Measurements from ENCODE around the gene KCNC1.

Gene KCNC1

DNA sequence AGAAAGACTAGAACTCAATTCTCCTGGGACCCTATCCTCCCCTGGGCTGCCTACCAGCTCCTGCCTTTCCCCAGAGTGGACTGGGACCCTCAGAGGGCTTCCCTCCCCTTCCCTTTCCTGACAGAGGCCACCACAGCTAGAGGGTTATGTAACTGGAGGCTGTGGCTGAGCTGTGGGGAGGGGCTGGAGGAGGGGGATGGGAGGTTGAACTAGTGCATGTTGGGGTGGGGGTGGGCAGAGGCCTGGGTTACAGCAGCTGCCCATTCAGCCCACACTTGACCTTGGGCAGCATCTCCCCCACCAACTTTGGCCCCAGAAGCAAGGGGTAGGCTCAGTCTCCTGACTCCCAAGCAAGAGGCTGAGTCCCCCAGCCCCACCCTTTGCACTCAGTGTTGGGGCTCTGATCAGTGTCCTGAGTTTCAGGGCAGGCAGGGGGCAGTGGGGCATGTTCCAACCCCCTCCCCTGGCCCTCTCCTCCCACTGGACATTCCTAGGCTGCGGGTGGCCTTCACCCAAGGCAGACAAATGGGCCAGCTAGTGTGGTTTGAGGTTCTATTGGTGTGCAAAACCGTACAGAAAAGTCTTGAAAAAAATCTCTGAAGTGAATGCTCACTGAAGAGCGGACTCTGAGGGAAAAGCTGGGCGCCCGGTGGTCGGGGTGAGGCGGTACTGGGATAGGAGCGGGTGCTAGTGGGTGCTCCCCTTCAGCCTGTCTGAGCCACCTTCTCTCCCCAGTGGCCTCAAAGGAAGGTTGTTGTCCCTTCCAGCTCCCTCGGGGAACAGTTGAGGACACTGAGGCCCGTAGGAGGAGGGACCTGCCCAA is 3.8 kb downstream of the KCNC1 start:
- DNase-seq = no peak

DNA sequence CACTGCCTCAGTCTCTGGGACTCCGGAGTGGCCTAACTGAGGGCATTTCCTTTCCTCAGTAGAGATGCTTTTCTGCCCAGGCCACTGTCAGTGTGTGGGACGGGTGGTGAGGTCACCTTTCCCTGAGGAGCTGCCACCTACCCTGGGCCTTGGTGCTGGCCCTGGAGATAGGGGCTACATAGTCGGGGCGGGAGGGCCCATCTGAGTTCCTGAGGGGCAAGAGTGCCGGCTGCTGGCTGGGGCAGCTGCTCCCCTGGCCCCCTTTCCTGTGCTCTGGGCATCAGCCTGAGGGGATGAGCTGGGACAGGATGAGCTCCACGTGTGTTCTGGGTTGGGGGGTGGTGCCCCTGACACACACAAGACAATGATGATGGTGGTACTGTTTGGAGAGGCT is 5.4 kb downstream of the KCNC1 start:
- no peak for DNase-seq

DNA sequence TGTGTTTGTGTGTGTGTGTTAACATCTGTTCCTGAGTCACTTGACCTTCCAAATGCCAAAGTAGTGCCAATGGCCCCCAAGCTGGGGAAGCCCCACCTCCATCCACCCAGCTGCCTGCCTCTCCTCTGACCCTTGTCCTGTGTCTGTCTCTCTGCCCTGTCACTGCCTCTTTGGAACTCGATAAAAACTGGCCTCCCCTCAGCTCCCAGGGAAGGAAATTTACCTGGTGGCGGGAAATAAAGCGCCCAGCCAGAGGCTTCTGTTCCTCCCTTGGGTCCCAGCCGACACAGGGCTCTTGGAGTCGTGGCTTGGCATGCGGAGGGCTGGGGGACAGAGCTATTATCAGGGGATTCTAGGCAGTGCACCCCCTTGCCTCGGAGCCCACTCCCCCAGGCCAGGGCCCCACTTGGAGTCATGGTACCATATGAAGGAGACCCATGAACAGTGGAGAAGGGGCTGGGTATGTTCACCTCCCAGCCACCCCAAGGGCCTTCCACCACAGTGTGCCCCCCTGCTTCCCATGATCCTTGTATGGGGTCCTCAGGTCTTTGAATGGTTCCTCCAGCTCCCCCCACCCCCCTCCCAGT is 6.2 kb downstream of the KCNC1 start:
- no peak for DNase-seq

DNA sequence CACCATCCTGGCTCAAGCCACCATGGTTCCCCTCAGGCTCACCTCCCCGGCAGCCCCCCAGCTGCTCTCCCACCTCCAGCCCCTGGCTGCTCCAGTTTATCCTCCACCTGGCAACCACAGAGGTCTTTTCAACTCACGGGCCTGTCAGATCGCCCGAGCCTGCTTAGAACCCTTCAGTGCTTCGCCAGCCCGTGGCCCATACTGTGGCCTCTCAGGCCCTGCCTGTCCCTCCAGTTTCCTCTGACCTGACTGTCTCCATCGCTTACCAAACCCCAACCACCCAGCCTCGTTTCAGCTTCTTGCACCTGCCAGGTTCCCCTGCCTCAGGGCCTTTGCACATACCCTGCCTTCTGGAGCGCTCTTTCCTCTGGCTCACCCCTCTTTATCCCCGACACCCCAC is 6.9 kb downstream of the KCNC1 start:
- no peak for DNase-seq

DNA sequence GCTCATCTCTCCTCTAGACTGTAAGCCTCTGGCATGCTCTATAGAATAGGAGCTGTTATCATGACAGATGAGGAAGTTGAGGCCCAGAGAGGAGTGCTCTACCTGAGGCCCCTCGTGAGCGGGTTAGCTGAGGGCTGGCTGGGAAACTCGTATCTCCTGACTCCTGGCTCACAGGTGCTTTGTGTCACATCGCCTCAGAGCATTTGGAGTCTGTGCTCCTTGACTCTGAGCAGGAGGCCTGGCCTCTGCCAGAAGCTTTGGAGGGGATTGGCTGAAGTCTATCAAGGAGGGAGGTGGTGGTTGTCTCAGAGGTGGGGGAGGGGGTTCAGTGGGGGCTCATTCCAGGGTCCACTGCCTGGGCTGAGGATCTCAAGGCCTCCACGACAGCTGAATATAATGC is 7.4 kb downstream of the KCNC1 start:
- no peak for DNase-seq

DNA sequence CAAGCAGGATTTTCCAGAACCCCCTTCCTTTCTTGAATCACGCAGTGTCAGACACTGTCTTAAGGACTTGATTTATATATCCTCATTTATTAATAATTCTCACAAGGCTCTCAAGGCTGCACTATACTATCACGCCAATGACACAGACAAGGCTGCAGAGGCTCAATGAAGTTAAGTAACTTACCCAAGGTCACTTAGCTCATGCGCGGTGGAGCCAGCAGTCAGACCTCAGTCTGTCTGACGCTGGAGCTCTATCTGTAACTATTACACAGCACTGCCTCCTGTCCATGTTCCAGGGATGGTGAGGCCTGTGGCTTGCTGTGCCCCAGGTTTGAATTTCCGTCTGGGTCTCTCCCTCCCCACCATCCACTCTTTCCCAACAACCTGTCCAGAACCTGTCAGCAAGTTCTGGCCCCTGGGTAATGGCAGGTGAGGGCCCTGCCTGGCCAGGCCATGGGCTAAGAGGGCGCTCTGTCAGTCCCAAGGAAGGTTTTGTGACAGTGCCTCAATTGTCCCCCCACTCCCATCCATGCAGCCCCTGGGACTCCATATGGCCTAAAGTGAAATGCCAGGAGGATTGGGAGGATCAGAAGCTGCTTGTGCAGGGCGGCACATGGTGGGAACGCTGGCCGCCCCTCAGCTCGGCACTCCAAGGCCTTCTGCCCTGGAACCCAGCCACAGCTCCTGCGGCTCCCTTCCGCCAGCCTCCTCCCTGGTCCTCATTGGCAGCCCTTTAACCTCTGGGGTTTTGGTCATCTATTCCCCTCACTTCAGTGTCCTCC is 8.6 kb downstream of the KCNC1 start:
- no peak for DNase-seq

DNA sequence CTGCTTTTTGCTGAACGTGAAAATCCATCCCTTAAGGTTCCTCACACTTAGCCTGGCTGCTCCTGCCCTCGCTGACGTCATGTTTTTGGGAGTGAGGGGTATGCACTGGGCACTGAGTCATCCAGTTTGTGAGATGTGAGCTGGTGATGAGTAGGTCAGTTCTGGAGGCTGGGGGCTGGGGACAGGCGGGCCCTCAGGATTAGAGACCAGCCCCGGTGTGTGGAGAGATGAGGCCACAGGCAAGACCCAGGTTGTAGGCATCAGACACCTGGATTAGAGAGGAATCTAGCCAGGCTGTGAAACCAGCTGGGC is 9.2 kb downstream of the KCNC1 start:
- DNase-seq = no peak

DNA sequence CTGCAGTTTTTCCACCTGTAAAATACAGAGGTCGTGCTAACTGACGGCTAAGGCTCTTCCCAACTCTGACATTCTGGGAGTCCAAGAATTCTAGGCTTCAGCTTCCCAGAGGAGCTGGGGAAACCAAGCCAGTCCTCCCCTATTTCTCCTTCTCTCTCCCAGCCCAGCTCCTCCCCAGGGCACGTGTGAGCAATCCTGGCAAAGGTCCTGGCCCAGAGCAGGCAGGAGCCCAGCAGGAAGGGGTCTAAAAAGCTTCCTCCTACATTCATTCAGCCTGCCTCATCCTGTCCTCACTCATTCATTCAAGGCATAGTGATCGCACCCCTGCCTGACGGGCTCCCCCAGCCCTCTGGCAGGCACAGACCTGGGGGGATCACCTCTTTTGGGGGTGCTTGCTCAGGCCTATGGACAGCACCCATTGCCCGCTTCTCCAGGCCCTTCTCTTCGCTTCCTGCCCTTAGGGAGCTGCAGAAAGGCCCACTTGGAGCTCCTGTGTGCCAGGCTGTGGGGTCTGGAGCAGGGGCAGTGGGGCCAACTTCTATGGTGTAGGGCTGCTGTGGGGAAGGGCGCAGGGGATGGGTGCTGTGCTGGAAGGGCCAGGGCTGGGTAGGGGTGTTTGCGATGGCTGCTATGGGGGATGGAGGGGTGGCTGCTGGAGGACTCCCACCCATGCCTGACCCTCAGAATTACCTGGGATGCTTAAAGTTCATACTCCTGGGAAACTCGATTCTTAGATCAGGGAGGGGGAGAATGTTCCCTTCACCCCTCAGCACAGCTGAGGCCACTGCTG is 9.8 kb downstream of the KCNC1 start:
- DNase-seq = no peak

DNA sequence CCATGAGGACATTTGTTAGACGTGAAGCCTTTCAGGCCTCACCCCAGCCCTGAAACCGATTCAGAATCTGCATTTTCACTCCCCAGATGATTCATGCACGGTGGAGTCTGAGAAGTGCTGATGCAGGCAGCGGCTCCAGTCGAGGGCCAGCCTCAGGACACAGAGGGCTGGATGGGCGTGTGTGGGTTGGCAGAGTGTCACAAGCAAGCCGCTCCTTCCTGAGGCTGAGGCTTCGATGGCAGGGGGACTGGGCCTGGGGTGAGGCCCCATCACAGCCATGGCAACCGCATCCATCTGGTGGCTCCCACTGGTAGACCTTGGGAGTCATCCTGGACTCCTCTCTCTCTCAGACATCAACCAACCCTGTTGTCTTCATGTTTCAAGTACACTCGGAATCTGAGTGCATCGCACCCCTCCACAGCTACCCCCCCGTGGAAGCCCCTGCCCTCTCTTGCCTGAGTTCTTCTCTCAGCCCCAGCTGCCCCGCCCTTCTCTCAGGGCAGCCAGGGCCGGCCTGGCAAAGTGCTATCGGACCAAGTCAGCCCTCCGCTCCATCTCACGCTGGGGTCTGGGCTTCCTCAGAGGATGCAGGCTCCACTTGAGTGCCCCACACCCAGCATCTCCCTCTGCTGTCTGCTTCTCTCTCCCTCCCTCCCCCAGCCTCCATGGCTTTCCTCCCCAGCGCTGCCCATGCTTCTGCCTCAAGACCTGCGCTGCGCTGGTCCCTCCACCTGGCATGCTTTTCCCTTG is 10.6 kb downstream of the KCNC1 start:
- no peak for DNase-seq

DNA sequence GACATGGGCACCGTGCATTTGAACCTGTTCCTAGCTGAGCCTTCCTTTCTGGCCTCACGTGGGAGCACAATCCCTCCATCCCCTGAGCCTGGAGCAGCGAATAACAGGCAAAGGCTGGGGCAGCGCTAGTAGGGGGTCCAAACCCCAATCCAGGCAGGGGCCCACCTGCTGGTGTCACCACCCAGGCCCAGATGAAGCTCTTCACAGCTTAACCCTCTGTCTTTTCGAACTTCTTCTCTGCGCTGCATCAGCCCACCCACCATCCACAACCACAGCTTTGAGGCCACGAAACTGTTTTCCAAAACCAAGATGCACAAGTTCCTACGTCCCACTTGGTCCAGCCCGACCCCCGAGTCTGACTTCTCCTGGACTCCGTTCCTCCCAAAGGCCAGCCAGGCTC is 11.5 kb downstream of the KCNC1 start:
- no peak for DNase-seq

DNA sequence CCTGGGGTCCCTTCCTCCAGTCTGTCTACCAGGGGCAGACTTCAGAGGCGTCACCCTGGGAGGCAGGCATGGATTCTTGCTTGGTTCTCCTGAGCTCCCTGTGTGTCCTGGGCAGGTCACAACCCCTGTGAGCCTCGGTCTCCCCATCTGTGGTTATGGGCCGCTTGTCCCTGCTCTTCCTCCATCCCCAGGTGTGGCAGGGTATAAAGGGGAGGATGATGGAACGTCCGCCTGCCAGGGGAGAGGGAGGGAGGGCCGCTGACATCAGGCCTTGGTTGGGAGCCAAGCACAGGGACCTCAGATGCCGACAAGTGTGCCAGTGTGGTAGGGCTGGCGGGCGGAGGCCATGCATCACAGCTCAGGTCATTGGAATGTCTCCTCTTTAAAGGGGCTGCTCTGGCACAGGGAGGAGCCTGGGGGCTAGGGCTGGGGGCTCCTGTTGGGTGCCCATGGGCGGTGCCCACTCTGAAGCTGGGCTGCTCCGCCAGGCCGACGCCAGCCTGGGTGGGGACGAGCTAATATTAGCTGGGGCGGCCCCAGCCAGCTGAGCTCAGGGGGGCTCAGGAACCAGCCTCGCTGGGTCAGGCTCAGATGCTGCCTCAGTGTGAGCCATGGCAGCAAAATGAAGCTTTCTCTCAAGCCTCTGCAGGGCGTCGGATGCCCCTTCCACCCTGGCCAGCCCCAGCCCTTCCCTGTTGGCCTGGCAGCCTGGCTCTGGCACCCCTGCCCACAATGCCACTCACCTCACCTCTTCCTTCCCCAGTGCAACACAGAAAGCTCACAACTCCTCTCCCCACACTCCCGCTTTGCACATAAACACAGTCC is 12.8 kb downstream of the KCNC1 start:
- DNase-seq = no peak

DNA sequence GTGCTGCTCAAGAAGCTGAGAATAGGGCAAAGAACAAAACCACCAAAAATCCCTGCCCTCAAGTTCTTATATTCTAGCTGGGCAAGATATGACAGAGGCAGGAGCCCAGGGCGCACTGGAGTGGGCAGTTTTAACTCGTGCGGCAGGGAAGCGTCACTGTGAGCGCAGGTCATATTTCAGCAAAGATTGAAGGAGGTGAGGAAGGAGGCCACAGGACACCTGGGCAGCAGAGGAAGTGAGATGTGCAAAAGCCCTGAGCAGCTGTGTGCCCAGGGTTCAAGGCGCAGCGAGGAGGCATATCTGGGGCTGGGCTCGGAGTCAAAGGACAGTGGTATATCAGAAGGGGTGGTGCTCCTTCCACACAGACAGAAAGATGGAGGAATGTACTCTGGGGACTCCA is 13.5 kb downstream of the KCNC1 start:
- DNase-seq = no peak

DNA sequence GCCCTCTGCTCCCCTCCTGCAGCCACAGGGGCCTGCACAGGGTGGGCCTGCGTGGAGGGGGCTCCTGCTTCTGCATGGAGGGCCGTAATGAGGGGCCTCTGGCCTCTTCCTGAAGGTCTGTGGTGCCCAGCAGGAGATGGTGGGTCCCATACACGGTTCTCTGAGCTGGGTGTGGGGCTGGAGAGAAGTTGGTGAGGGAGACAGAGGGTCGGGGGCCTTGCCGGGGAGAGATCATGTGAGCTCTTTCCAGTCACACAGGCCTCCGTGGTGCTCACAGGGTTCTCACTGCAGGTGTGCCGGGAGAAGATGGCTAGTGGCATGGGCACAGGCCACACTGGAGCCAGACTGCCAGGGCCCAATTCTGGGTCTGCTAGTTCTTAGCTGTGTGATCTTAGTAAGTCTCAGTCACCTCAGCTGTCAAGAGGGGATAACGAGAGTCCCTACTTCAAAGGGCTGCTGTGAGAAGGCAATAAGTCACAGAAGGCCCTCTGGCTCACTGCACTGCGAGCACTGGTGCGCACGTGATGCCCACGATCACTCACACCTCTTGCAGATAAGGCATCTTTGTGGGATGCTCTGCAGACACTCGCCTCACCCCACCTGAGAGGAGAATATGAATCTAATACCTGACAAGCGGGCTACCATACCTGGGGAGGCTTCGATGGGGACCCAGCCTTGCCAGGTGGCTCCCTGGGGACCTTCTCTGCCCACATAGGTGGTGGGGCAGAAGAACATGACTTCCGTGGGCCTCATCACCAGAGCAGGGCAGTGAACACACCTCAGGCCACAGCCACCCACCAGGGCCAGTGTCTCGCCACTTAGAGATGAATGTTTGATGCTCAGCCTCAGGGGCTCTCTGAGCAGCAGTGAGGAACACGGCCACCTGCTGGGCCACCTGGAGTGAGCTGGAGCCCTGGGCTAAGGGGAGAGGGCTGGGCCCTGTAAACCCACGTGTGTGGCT is 14.5 kb downstream of the KCNC1 start:
- DNase-seq = no peak

DNA sequence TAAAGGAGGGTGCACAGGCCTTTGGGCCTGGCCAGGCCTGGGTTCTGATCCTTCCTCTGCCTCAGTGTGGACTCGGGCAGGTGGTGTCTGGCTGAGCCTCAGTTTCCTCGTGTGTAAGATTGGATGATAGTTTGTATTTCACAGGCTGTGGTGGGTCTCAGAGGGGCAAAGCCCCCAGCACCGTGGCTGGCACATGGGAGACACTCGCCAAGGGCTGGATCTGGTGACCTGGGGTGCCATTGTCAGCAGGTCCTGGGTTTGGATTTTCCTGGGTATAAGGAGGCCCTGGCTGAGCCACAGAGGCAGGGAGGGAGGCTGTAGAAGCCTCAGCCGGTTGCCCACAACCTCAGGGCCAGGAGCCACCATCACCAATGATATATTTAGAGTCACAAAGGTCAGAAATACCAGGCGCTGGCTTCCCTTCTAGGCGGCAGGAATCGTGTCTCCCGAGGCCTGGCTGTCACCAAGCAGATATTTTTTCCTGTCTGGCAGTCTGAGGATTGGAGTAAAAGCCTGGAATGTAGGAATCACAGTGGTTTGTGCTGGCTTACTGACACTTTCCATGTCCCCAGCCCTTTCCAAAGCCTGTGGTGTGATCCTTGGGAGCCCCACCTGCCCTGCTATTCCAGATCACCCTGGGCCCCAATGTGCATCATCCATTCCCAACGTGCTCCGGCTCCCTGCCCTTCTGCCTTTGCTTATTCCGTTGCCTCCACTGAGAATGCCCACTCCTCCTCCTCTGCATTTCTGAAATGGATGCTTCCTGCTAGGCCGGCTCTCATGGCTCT is 15.6 kb downstream of the KCNC1 start:
- DNase-seq = no peak

DNA sequence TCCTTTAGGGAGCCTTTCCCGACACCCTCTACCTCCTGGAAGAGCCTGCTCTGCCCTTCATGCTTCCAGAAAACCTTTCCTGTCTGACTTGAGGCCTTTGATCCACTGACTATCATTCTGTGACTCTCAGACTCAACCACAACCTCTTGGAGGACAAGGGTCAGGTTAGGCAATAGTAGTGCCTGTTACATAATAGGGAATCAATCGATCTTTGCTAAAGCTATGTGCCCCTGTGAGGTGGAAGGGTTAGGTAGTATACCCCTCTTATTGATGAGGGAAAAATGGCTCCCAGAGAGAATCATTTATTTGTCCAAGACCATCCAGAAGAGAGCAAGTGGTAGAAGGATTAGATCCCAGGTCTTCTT is 16.2 kb downstream of the KCNC1 start:
- no peak for DNase-seq

DNA sequence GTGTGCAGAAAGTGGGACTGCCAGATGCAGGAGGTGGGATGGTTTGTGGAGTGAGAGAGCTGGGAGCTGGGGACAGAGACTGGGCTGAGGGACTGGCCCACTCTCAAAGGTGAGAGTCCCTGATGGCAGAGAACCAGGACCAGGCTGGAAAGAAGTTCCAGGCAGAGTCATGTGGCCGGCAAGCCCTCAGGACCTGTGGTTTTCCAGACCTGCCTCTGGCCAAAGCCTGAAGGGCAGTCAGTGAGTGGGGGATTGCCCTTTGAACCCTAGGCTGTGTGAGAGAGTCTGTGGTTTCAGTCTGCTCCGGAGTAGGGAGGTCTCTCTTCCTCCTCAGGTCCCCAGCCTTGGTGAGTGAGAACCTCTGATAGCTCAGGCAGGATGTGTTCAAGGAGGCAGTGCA is 17.0 kb downstream of the KCNC1 start:
- DNase-seq = no peak

DNA sequence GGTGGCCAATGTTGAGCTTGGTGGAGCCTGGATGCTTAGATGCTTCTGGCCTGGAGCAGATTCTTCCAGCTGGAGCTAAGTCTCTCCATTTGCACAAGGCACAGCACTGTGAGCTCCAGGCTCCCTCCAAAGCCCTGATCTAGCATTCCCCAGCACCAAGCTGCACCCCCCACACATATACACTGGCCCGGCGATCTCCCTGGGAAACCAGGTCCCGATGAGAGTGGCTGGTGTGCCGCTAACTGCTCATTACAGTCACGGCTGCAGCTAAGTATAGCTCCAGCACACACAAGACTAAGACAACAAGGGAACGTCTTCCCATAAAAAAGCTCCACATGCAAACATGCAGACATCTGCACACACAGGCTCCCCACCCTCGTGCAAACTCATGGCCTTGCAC is 17.6 kb downstream of the KCNC1 start:
- DNase-seq = no peak

DNA sequence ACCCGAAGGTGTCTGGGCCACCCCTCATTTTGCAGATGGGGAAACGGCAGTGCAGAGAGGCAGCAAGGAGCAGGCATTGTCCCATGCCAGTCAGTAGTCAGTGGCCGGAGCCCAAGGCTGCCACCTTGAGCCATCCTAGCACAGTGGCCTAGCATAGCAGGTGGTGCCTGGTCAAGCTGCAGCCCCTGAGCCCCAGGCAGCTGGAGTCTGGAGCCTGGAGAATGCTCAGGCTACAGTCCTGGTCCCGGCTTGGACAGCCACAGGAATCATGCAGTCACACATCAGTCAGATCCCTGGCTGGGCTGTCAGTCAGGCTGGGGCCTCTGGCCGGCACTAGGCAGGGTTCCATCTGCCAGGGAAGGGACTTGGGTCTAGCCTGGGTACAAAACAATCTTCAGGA is 18.6 kb downstream of the KCNC1 start:
- no peak for DNase-seq

DNA sequence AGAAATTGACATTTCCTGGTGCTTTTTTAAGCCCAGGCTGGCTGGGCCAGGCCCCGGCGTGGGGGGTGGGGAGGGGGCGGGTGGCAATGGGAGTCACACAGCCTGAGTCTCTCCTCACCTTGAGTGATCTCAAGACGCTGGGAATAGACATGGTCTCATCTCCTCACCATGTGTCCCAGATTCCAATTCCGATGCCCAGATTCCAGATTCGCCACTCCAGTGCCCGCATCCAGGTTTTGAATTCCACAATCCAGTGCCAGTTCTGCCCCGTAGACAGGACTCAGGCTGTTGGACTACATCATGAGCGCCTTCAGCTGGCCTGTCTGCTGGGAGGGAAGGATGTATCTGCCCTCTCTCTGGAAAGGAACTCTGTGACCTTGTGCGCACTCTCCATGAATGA is 19.1 kb downstream of the KCNC1 start:
- DNase-seq = no peak

DNA sequence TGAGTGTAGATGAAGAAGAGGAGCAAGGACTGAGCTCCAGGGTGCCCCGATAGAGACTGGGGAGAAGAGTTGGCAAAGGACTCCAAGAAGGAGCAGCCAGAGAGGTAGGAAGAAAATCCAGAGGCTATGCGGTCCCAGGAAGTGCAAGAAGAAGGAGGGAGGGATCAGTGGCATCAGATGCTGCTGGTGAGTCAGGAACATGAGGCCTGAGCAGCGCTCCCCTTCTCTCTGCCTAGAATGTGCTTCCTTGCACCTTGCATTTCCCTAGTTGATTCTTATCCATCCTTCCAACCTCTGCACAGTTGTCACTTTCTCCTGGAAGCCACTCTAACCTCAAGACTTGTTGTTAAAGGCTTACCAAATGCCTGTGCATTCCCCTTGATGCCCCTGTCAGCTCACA is 21.3 kb downstream of the KCNC1 start:
- DNase-seq = no peak
